ENCODE measurements around the gene GALNT12.

Gene GALNT12

DNA sequence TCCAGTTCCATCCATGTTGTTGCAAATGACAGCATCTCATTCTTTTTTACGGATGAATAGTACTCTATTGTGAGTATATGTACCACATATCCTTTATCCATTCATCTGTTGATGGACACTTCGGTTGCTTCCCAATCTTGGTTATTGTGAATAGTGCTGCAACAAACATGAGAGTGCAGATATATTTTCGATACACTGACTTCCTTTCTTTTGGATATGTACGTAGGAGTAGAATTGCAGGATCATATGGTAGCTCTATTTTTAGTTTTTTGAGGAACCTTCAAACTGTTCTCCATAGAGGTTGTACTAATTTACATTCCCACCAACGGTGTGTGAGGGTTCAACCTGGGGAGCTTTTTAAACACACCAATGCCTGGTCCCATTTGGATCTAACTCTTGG lies 22.3 kb downstream of the GALNT12 start:
- Histone ChIP-seq H2AFZ (ENCODE audit: low read length) (no peak overlapping the region), H3K36me3 (ENCODE audit: insufficient read depth, low read length) (peaks cover 6% of the 10 kb centered on the region; the same call in 1 of the 2 replicates), H3K79me2 (ENCODE audit: insufficient read depth, low read length) (no peaks in the 10 kb centered on the region), H4K20me1 (ENCODE audit: insufficient read depth, low read length) (no peaks in the 10 kb centered on the region), H3K9me2 (ENCODE audit: low read depth, low read length) (no peaks in the 10 kb centered on the region), H3K4me3 (ENCODE audit: low read depth, low read length, poor library complexity, severe bottlenecking) (no peak overlapping the region), H3F3A (ENCODE audit: insufficient read depth, low read length) (no peaks in the 10 kb centered on the region), H3K4me1 (ENCODE audit: insufficient read depth, low read length, severe bottlenecking) (peaks cover 10% of the 10 kb centered on the region), H3K27ac (ENCODE audit: low read depth, low read length, poor library complexity, severe bottlenecking) (no peak overlapping the region), H3K27me3 (ENCODE audit: insufficient read depth, low read length) (no peaks in the 10 kb centered on the region), H3K9me3 (ENCODE audit: low read length) (no peaks in the 10 kb centered on the region), H3K4me2 (ENCODE audit: low read length) (no peak overlapping the region), H3K9ac (ENCODE audit: low read length) (no peak overlapping the region)
- no peak for TF ChIP-seq EZH2 (IDR thresholded peaks at IDR 0.05; ENCODE audit: borderline replicate concordance, low read length)
- TF ChIP-seq, protein P1, sequence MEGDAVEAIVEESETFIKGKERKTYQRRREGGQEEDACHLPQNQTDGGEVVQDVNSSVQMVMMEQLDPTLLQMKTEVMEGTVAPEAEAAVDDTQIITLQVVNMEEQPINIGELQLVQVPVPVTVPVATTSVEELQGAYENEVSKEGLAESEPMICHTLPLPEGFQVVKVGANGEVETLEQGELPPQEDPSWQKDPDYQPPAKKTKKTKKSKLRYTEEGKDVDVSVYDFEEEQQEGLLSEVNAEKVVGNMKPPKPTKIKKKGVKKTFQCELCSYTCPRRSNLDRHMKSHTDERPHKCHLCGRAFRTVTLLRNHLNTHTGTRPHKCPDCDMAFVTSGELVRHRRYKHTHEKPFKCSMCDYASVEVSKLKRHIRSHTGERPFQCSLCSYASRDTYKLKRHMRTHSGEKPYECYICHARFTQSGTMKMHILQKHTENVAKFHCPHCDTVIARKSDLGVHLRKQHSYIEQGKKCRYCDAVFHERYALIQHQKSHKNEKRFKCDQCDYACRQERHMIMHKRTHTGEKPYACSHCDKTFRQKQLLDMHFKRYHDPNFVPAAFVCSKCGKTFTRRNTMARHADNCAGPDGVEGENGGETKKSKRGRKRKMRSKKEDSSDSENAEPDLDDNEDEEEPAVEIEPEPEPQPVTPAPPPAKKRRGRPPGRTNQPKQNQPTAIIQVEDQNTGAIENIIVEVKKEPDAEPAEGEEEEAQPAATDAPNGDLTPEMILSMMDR (IDR thresholded peaks at IDR 0.05; ENCODE audit: low read length) = no peak

DNA sequence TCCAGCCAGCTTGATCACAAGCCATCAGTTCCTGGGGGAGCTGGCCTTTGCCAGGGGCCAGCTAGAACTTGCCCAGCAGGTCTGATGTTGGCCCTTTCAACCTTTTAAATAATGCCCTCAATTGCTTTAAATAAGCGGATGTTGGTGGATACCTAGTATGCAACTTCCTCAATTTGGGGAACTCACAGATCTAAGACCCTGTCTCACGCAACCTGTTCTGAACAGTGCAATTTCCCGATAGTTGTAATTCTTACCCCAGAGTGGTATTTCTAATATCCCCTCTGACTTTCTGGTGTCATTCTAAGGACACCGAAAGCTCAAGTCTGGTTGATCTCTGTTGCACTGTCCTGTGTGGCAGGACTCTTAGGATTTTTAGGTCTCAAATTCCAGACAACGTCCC lies 23.1 kb downstream of the GALNT12 start:
- peaks cover 6% of the 10 kb centered on the region; the same call in 1 of the 2 replicates for H3K36me3 ChIP-seq (ENCODE audit: insufficient read depth, low read length)
- no peak overlapping the region for H3K4me3 ChIP-seq (ENCODE audit: low read depth, low read length, poor library complexity, severe bottlenecking)
- no peak overlapping the region for H2AFZ ChIP-seq (ENCODE audit: low read length)
- H3F3A ChIP-seq (ENCODE audit: insufficient read depth, low read length) = no peaks in the 10 kb centered on the region
- no peaks in the 10 kb centered on the region for H3K9me3 ChIP-seq (ENCODE audit: low read length)
- H3K79me2 ChIP-seq (ENCODE audit: insufficient read depth, low read length) = no peaks in the 10 kb centered on the region
- H3K9me2 ChIP-seq (ENCODE audit: low read depth, low read length) = no peaks in the 10 kb centered on the region
- H3K27me3 ChIP-seq (ENCODE audit: insufficient read depth, low read length) = no peaks in the 10 kb centered on the region
- no peak overlapping the region for H3K9ac ChIP-seq (ENCODE audit: low read length)
- TF ChIP-seq EZH2 (IDR thresholded peaks at IDR 0.05; ENCODE audit: borderline replicate concordance, low read length) = no peak
- TF ChIP-seq, protein P1 (IDR thresholded peaks at IDR 0.05; ENCODE audit: low read length) = no peak
- H3K4me1 ChIP-seq (ENCODE audit: insufficient read depth, low read length, severe bottlenecking) = peaks cover 10% of the 10 kb centered on the region
- H3K27ac ChIP-seq (ENCODE audit: low read depth, low read length, poor library complexity, severe bottlenecking) = peak overlapping the region; percentile 16
- no peaks in the 10 kb centered on the region for H4K20me1 ChIP-seq (ENCODE audit: insufficient read depth, low read length)
- no peak overlapping the region; the same call in 1 of the 2 replicates for H3K4me2 ChIP-seq (ENCODE audit: low read length)

DNA sequence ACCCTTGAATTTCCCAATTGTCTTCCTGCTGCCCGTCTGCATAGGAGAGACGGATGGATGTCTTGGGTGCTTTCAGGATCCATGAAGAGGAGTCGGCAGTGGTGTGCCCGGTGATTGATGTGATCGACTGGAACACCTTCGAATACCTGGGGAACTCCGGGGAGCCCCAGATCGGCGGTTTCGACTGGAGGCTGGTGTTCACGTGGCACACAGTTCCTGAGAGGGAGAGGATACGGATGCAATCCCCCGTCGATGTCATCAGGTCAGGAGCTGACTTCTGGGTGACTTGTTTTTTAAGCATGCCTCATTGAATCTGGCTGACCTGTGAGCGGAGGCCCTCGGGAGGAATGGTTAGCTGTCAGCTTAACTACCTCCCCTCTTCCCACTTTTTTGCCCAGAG lies 24.2 kb downstream of the GALNT12 start:
- H3K27ac ChIP-seq (ENCODE audit: low read depth, low read length, poor library complexity, severe bottlenecking) = no peak overlapping the region

More for the DNA sequence above, 24.2 kb downstream of the GALNT12 start:
- Histone ChIP-seq H3K4me2 (ENCODE audit: low read length) (no peak overlapping the region), H3K36me3 (ENCODE audit: insufficient read depth, low read length) (peaks cover 6% of the 10 kb centered on the region; the same call in 1 of the 2 replicates), H3K27me3 (ENCODE audit: insufficient read depth, low read length) (no peaks in the 10 kb centered on the region), H3K9ac (ENCODE audit: low read length) (no peak overlapping the region), H3K9me2 (ENCODE audit: low read depth, low read length) (no peaks in the 10 kb centered on the region), H3K79me2 (ENCODE audit: insufficient read depth, low read length) (no peaks in the 10 kb centered on the region), H4K20me1 (ENCODE audit: insufficient read depth, low read length) (no peaks in the 10 kb centered on the region), H3K4me3 (ENCODE audit: low read depth, low read length, poor library complexity, severe bottlenecking) (no peak overlapping the region), H2AFZ (ENCODE audit: low read length) (no peak overlapping the region), H3K4me1 (ENCODE audit: insufficient read depth, low read length, severe bottlenecking) (peaks cover 10% of the 10 kb centered on the region), H3K9me3 (ENCODE audit: low read length) (no peaks in the 10 kb centered on the region), H3F3A (ENCODE audit: insufficient read depth, low read length) (no peaks in the 10 kb centered on the region)
- TF ChIP-seq, protein P1 (IDR thresholded peaks at IDR 0.05; ENCODE audit: low read length) = no peak
- no peak for TF ChIP-seq EZH2 (IDR thresholded peaks at IDR 0.05; ENCODE audit: borderline replicate concordance, low read length)
